HG02678 (cell line): ENCODE measurements around the gene SPATC1L.
"Not testable (repeated sequence)": the region's sequence is repeated elsewhere in the genome, so short reads cannot be mapped to it uniquely, and the experiment has no call there.

Experiments used
- ATAC-seq: cut with Tn5 transposase; IDR thresholded peaks from one replicate; pipeline ENCODE4 v1.9.1; 2021; ENCODE audit warnings: mild to moderate bottlenecking, moderate library complexity; ENCODE audit not compliant: unreplicated experiment

The SPATC1L gene

GRCh38 chr21:46151989-46152926 lies 32.0 kb downstream of the SPATC1L start:
- no peak for ATAC-seq

GRCh38 chr21:46151261-46151988 lies 32.8 kb downstream of the SPATC1L start:
- ATAC-seq, result no peak

GRCh38 chr21:46150491-46151121 lies 33.7 kb downstream of the SPATC1L start:
- no peak for ATAC-seq

GRCh38 chr21:46150073-46150472 lies 34.2 kb downstream of the SPATC1L start:
- ATAC-seq, result no peak

- no peak for ATAC-seq
Measured at GRCh38 chr21:46149205-46149901, 34.9 kb downstream of the SPATC1L start.

- ATAC-seq, result no peak
Measured at GRCh38 chr21:46148106-46148505, 36.2 kb downstream of the SPATC1L start.

- not testable (repeated sequence) for ATAC-seq
Measured at GRCh38 chr21:46147429-46147828, 36.8 kb downstream of the SPATC1L start.

- no peak for ATAC-seq
Measured at GRCh38 chr21:46146856-46147255, 37.4 kb downstream of the SPATC1L start.

GRCh38 chr21:46145840-46146691 lies 38.2 kb downstream of the SPATC1L start:
- ATAC-seq, result no peak

GRCh38 chr21:46145159-46145839 lies 39.0 kb downstream of the SPATC1L start:
- no peak for ATAC-seq

GRCh38 chr21:46144464-46145070 lies 39.7 kb downstream of the SPATC1L start:
- no peak for ATAC-seq

- ATAC-seq, result no peak
Measured at GRCh38 chr21:46142582-46143473, 41.4 kb downstream of the SPATC1L start.

- no peak for ATAC-seq
Measured at GRCh38 chr21:46141767-46142581, 42.3 kb downstream of the SPATC1L start.

- not testable (repeated sequence) for ATAC-seq
Measured at GRCh38 chr21:46140352-46141003, 43.8 kb downstream of the SPATC1L start.

- no peak for ATAC-seq
Measured at GRCh38 chr21:46139686-46140085, 44.6 kb downstream of the SPATC1L start.

- ATAC-seq, result no peak
Measured at GRCh38 chr21:46138383-46138970, 45.8 kb downstream of the SPATC1L start.
